Raji (cell line): ENCODE results near the gene DGKB.

Source experiments
- POLR2A ChIP-seq: IDR thresholded peaks from 2 replicates; pipeline ENCODE4 v1.6.1; 2011; ENCODE audit warnings: low read depth, low read length, control low read depth; ENCODE audit not compliant: insufficient read depth

DGKB gene

DNA sequence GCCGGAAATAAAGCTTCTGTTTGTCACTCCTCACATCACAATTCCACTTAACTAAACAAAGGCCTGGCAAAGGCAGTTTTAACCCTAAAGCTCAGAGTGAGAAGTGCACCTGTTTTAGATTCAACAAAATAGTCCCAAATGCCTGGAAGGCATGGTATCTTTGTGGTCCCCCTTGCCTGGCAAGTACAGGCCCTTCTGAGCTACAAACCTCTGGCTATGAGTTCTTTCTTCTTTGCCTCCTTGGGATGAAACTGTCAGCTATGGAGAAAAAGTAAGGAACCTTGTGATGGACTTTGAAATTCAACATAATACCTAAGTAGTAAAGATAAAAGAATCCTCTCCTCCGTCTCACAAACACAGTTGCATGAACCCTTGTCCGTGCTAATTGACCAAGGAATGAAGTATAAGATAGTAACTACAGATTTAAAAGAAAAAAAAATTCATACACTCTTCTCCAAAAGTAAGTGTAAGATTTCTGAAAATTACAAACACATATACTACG lies 668.6 kb downstream of the DGKB start:
- TF ChIP-seq POLR2A: no peak

GRCh38 chr7:14233076-14233867 lies 669.3 kb downstream of the DGKB start:
- TF ChIP-seq POLR2A: no peak

DNA sequence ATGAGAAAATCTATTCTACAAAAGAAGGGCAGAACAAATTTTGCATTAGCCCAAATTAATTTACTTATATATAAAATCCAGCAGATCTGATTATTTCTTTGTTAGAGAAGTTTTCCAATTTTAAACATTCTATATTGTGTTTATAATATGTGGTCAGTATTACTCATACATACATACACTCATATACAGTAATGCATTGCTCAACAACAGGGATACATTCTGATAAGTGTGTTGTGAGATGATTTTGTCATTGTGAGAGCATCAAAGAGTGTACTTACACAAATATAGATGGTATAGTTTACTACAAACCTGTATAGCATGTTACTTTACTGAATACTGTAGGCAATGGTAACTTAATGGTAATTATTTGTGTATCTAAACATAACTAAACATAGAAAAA lies 673.5 kb downstream of the DGKB start:
- TF ChIP-seq POLR2A: no peak

DNA sequence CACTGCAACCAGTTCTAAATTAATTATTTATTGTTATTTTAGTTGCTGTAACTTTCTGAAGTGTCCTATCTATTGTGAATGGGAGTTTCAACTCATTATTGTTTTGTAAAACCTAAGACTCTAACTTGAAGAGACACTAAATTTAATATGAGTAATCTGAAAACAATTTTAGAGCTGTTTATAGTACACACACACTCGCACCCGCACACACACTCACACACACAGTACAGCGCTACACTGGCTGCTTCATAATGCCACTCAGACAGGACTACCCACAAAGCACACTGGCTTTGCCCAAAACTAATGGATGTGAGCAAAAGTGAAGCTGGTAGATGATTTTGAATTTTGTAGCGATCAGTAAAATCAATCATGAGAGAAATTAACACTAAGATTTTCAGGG lies 674.2 kb downstream of the DGKB start:
- no peak for TF ChIP-seq POLR2A

DNA sequence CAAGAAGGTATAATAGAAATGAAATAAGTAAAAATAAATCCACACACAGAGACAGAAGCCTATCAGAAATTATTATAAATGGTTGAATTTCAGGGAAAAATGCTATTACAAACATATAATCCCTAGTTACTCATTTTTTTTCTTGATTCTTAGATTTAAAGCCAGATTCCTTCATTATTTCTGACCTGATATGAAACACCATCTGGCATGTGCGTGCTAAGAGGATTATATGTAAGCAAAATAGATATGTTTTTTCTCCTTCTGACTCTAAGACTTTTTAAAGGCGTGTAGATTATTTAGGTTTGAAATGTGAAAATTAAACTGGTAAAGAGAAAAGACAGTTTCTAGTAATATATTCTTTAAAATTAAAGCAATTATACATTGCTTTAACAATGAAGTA lies 676.4 kb downstream of the DGKB start:
- TF ChIP-seq POLR2A: no peak

- TF ChIP-seq POLR2A: no peak
These were observed 683.4 kb downstream of the DGKB start for GRCh38 chr7:14219125-14219524.

GRCh38 chr7:14218338-14218737 lies 684.2 kb downstream of the DGKB start:
- no peak for TF ChIP-seq POLR2A

- TF ChIP-seq POLR2A: no peak
These were observed 692.6 kb downstream of the DGKB start for GRCh38 chr7:14209896-14210484.

DNA sequence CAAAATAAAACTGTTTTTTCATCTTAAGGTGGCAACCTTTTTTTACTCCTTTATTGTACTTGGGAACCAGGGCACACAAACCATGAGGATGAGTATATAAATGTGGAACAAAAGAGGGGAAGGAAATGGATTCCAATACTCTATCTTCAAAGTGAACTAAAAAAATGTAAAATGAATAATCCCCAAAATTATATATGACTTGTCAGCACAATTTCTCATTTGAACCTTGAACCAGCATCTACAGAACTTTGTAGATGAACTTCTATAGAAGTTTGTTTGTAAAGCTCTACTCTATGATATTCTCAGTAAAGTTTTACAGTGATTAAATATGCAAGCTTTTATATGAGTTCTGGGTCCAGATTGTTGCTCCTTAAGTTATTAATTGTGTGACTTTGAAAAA lies 694.8 kb downstream of the DGKB start:
- no peak for TF ChIP-seq POLR2A

- no peak for TF ChIP-seq POLR2A
These were observed 695.4 kb downstream of the DGKB start for GRCh38 chr7:14207138-14207537.

DNA sequence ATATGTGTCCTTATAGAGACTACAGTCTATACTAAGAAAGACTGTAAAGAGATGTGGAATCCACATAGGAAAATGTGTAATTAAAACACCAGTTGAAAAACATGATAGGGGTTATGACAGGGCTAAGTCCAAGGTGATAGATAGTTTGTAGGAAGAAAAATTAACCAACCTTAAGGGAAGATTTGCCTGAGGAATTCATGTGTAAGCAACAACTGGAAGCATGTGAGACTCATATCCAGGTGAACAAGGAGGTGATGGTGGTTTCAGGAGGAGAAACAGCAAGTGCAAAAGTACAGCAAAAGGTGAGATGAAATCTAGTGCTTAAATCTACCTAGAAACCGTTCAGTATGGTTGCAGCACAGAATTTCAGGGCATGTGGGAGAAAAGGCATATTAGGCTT lies 696.4 kb downstream of the DGKB start:
- TF ChIP-seq POLR2A: no peak

DNA sequence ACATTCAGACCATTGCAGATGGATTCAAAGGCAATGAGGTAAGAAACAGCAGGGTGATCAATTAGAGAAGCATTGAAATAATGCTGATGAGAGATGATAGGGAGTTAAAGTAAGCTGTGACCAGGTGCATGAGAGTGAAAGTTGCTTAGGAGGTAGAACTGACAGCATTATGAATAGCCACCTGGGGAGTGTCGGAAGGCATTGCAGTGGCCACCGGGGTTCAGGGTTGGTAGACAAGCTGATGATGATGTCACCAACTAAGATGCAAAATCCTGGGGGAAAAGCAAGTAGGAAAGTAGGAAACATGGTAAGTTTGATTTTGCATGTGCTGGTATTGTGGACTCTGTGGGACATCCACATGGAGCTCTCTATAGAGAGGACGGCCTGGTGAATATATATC lies 701.2 kb downstream of the DGKB start:
- no peak for TF ChIP-seq POLR2A

DNA sequence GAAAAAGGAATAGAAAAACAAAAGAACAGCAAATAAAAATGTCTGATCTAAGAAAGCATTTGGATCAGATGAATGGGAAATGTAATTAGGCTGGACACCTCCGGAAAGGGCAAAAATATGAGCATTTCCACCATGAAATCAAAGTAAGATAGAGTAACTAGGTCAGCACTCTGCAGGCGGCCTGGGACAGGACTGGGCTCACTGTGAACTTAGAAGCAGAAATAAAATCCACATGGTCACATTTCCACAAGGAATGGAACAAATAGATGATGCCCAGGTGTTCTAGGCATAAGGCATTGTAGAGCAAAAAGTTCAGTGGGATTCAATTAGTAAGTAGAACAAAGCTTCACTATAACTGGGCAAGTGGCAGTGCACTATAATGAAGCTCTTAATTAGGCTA lies 703.2 kb downstream of the DGKB start:
- TF ChIP-seq POLR2A: no peak

DNA sequence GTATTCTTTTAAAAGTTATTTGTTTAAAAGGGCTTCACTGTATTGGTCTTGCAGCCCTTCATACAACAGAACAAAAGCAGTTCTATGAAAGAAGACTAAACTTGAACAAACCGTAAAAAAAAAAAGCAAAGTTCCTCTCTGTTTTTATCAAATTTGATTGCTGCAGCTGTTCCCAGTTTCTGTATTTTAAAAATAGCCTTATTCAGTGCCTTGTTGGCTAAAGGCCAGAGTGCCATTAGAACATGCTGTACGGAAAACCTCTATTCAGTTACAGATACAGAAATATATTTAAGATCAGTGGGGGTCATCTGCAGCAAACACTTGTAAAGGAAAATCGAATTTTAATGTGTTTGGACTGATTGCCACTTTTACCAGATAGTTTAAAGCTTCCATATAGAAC lies 705.3 kb downstream of the DGKB start:
- TF ChIP-seq POLR2A: no peak

DNA sequence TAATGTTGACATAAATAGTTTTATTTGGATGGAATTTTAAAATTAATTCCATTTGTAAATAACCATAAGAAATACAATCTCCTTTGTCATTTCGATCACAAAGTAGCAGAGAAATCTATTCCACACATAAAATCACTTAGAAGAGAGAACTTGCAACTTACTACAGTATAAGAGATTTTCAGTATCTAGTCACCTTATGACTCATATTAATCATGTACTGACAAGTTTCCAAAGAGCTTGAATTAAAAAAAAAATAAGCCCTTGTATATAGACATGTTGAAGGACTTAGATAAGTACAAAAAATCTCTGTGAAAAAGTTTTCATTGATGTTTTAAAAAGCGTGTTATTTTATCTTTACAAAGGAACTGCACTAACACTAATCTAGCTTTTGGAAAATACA lies 706.0 kb downstream of the DGKB start:
- TF ChIP-seq POLR2A: no peak

DNA sequence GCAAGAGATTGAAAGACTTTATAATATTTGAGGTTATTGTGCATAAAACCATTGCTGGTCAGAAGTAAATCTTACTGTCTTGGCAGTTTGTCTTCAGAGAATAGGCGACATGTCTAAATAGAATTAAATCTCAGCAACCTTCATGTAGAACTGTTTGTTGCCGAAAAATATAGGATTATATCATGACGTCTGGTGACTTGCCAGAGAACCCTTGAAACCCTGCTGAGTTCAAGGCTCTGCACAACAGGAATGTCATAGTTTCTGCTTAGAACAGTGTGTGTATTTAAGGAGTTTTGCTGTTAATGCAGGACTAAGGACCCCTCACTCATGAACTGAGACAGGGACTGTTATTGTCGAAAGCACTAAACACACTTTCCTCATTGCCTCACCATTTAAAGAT lies 706.7 kb downstream of the DGKB start:
- no peak for TF ChIP-seq POLR2A

DNA sequence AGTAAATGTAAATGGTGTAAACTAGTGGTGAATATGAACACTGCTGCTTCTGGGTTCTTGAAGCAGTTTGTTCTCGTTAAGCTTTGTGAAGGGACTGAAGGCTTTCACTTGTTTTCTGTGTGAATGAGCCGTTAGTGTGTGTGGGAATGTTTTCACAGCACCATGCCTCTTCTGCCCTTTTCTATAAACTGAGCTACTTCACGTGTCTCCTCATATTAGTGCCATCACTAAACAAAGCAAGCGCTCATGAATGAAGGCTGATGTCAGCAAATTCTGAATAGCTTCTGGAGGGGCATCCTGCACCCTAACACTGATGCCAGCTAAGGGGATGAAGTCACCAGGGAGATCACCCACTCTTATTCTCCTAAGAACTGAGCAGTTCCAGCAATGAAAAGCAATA lies 707.5 kb downstream of the DGKB start:
- no peak for TF ChIP-seq POLR2A
